ENCODE results near the gene KRT73. TPM values are rescaled to one million over a fixed set of nuclear protein-coding genes. Genes with fewer than 3 reads are reported as not detected.

The KRT73 gene
- total and polyA plus RNA-seq, 7 experiments from 2014 or later = 1.0 to 96.4 (median 26.7) TPM

GRCh38 chr12:52662093-52662917 lies 43.9 kb upstream of the KRT73 start:
- H3K27ac Mint-ChIP-seq = peak overlapping the region in 4 of 9 donors; percentile 67 to 90 (median 73)
- CTCF ChIA-PET = interaction anchor here (0.9 to 1.6 kb wide), 2 partner anchors 52 to 76 kb away, joined by 3 to 5 read pairs; no protein-coding TSS in a partner anchor

GRCh38 chr12:52661668-52662067 lies 43.3 kb upstream of the KRT73 start:
- no peak overlapping the region for H3K4me3 ChIP-seq (ENCODE audit: low read length)
- H3K9me3 ChIP-seq (ENCODE audit: control insufficient read depth in 2 of 3, low read length in 3 of 3) = no peaks in the 10 kb centered on the region
- H3K27ac ChIP-seq (ENCODE audit: low read depth, low read length) = no peak overlapping the region
- CTCF ChIA-PET = interaction anchor here (0.9 kb wide), 1 partner anchor 75 kb away, joined by 3 read pairs; no protein-coding TSS in a partner anchor
- Mint-ChIP-seq H3K36me3 (no peaks in the 10 kb centered on the region), H3K9me3 (no peaks in the 10 kb centered on the region), H3K4me3 (no peak overlapping the region), H3K27me3 (peaks cover 0 to 22% (median 0%) of the 10 kb centered on the region in 5 donors), H3K4me1 (peaks cover 5 to 34% (median 16%) of the 10 kb centered on the region in 7 donors), H3K27ac (no peak overlapping the region)
- no peaks in the 10 kb centered on the region for H3K36me3 ChIP-seq (ENCODE audit: control insufficient read depth in 2 of 3, insufficient read depth in 3 of 3, low read length in 3 of 3)
- intact Hi-C loops (cut with micrococcal nuclease) = no loop called here
- POLR2A ChIA-PET = interaction anchor here (1.3 kb wide), 1 partner anchor 19 kb away, joined by 3 read pairs; the partner anchor contains the start of gene KRT1
- no peaks in the 10 kb centered on the region for H3K4me1 ChIP-seq (ENCODE audit: control insufficient read depth in 2 of 2, insufficient read depth in 2 of 2, low read length in 2 of 2)
- H3K27me3 ChIP-seq (ENCODE audit: control insufficient read depth in 2 of 2, insufficient read depth in 2 of 2, low read length in 2 of 2) = no peaks in the 10 kb centered on the region
- ATAC-seq = no peak
- DNase-seq = no peak

More at GRCh38 chr12:52662093-52662917, 43.9 kb upstream of the KRT73 start:
- POLR2A ChIA-PET = interaction anchor here (1.3 to 2.2 kb wide), 2 partner anchors 10 to 18 kb away, joined by 3 to 12 read pairs; partner anchors contain the start of gene KRT1
- H3K27me3 Mint-ChIP-seq = peaks cover 0 to 22% (median 0%) of the 10 kb centered on the region in 5 donors
- DNase-seq (no peak), ATAC-seq (no peak)
- H3K27me3 ChIP-seq (ENCODE audit: control insufficient read depth in 2 of 2, insufficient read depth in 2 of 2, low read length in 2 of 2) = no peaks in the 10 kb centered on the region
- no peak overlapping the region for H3K27ac ChIP-seq (ENCODE audit: low read depth, low read length)
- H3K36me3 Mint-ChIP-seq = no peaks in the 10 kb centered on the region
- no peaks in the 10 kb centered on the region for H3K9me3 ChIP-seq (ENCODE audit: control insufficient read depth in 2 of 3, low read length in 3 of 3)
- H3K36me3 ChIP-seq (ENCODE audit: control insufficient read depth in 2 of 3, insufficient read depth in 3 of 3, low read length in 3 of 3) = no peaks in the 10 kb centered on the region
- intact Hi-C loops (cut with micrococcal nuclease) = no loop called here
- peaks cover 5 to 30% (median 16%) of the 10 kb centered on the region in 7 donors for H3K4me1 Mint-ChIP-seq
- H3K9me3 Mint-ChIP-seq = no peaks in the 10 kb centered on the region
- H3K4me3 ChIP-seq (ENCODE audit: low read length) = no peak overlapping the region
- no peak overlapping the region for H3K4me3 Mint-ChIP-seq
- H3K4me1 ChIP-seq (ENCODE audit: control insufficient read depth in 2 of 2, insufficient read depth in 2 of 2, low read length in 2 of 2) = no peaks in the 10 kb centered on the region

GRCh38 chr12:52660934-52661499 lies 42.7 kb upstream of the KRT73 start:
- Mint-ChIP-seq H3K4me1 (peaks cover 5 to 40% (median 21%) of the 10 kb centered on the region in 7 donors), H3K36me3 (no peaks in the 10 kb centered on the region), H3K27me3 (peaks cover 0 to 22% (median 0%) of the 10 kb centered on the region in 5 donors), H3K9me3 (no peaks in the 10 kb centered on the region), H3K4me3 (no peak overlapping the region), H3K27ac (no peak overlapping the region)
- H3K36me3 ChIP-seq (ENCODE audit: control insufficient read depth in 2 of 3, insufficient read depth in 3 of 3, low read length in 3 of 3) = no peaks in the 10 kb centered on the region
- no peaks in the 10 kb centered on the region for H3K9me3 ChIP-seq (ENCODE audit: control insufficient read depth in 2 of 3, low read length in 3 of 3)
- H3K4me1 ChIP-seq (ENCODE audit: control insufficient read depth in 2 of 2, insufficient read depth in 2 of 2, low read length in 2 of 2) = no peaks in the 10 kb centered on the region
- H3K4me3 ChIP-seq (ENCODE audit: low read length) = no peak overlapping the region
- POLR2A ChIA-PET = interaction anchor here (1.3 to 1.4 kb wide), 2 partner anchors 11 to 20 kb away, joined by 3 read pairs; partner anchors contain the start of gene KRT1
- ATAC-seq (no peak), DNase-seq (no peak)
- CTCF ChIA-PET = no interaction called here
- no peak overlapping the region for H3K27ac ChIP-seq (ENCODE audit: low read depth, low read length)
- H3K27me3 ChIP-seq (ENCODE audit: control insufficient read depth in 2 of 2, insufficient read depth in 2 of 2, low read length in 2 of 2) = no peaks in the 10 kb centered on the region
- intact Hi-C loops (cut with micrococcal nuclease) = no loop called here

- POLR2A ChIA-PET = interaction anchor here (1.2 to 1.4 kb wide), 2 partner anchors 10 to 13 kb away, joined by 3 to 4 read pairs; no protein-coding TSS in a partner anchor
- H3K27ac ChIP-seq (ENCODE audit: low read depth, low read length) = no peak overlapping the region
- Mint-ChIP-seq H3K4me1 (peaks cover 5 to 40% (median 21%) of the 10 kb centered on the region in 7 donors), H3K9me3 (no peaks in the 10 kb centered on the region), H3K27ac (peak overlapping the region in 2 of 9 donors; percentile 54 to 80), H3K36me3 (no peaks in the 10 kb centered on the region), H3K4me3 (no peak overlapping the region), H3K27me3 (peaks cover 0 to 28% (median 0%) of the 10 kb centered on the region in 5 donors)
- no peaks in the 10 kb centered on the region for H3K9me3 ChIP-seq (ENCODE audit: control insufficient read depth in 2 of 3, low read length in 3 of 3)
- CTCF ChIA-PET = no interaction called here
- no peaks in the 10 kb centered on the region for H3K27me3 ChIP-seq (ENCODE audit: control insufficient read depth in 2 of 2, insufficient read depth in 2 of 2, low read length in 2 of 2)
- no peaks in the 10 kb centered on the region for H3K4me1 ChIP-seq (ENCODE audit: control insufficient read depth in 2 of 2, insufficient read depth in 2 of 2, low read length in 2 of 2)
- intact Hi-C loops (cut with micrococcal nuclease) = no loop called here
- H3K4me3 ChIP-seq (ENCODE audit: low read length) = no peak overlapping the region
- no peaks in the 10 kb centered on the region for H3K36me3 ChIP-seq (ENCODE audit: control insufficient read depth in 2 of 3, insufficient read depth in 3 of 3, low read length in 3 of 3)
- DNase-seq (no peak), ATAC-seq (no peak)
Observed at GRCh38 chr12:52659951-52660350, 41.6 kb upstream of the KRT73 start.

- H3K9me3 Mint-ChIP-seq = no peaks in the 10 kb centered on the region
- ChIA-PET POLR2A (interaction anchor here (1.2 kb wide), 1 partner anchor 9 kb away, joined by 4 read pairs; no protein-coding TSS in a partner anchor), CTCF (no interaction called here)
- no peaks in the 10 kb centered on the region for H3K36me3 ChIP-seq (ENCODE audit: control insufficient read depth in 2 of 3, insufficient read depth in 3 of 3, low read length in 3 of 3)
- peaks cover 5 to 45% (median 26%) of the 10 kb centered on the region in 7 donors for H3K4me1 Mint-ChIP-seq
- no peak overlapping the region for H3K4me3 ChIP-seq (ENCODE audit: low read length)
- no peaks in the 10 kb centered on the region for H3K27me3 ChIP-seq (ENCODE audit: control insufficient read depth in 2 of 2, insufficient read depth in 2 of 2, low read length in 2 of 2)
- no peaks in the 10 kb centered on the region for H3K9me3 ChIP-seq (ENCODE audit: control insufficient read depth in 2 of 3, low read length in 3 of 3)
- H3K27ac ChIP-seq (ENCODE audit: low read depth, low read length) = no peak overlapping the region
- H3K4me3 Mint-ChIP-seq = no peak overlapping the region
- H3K4me1 ChIP-seq (ENCODE audit: control insufficient read depth in 2 of 2, insufficient read depth in 2 of 2, low read length in 2 of 2) = no peaks in the 10 kb centered on the region
- DNase-seq (no peak), ATAC-seq (no peak)
- intact Hi-C loops (cut with micrococcal nuclease) = no loop called here
- peak overlapping the region in 3 of 9 donors; percentile 54 to 88 (median 80) for H3K27ac Mint-ChIP-seq
- H3K27me3 Mint-ChIP-seq = peaks cover 0 to 34% (median 0%) of the 10 kb centered on the region in 5 donors
- H3K36me3 Mint-ChIP-seq = no peaks in the 10 kb centered on the region
Observed at GRCh38 chr12:52659395-52659794, 41.0 kb upstream of the KRT73 start.

GRCh38 chr12:52658196-52658595 lies 39.8 kb upstream of the KRT73 start:
- DNase-seq (no peak), ATAC-seq (no peak)
- H3K4me1 ChIP-seq (ENCODE audit: control insufficient read depth in 2 of 2, insufficient read depth in 2 of 2, low read length in 2 of 2) = no peaks in the 10 kb centered on the region
- no peaks in the 10 kb centered on the region for H3K36me3 ChIP-seq (ENCODE audit: control insufficient read depth in 2 of 3, insufficient read depth in 3 of 3, low read length in 3 of 3)
- no peak overlapping the region for H3K27ac ChIP-seq (ENCODE audit: low read depth, low read length)
- ChIA-PET POLR2A (interaction anchor here (0.7 to 1.9 kb wide), 3 partner anchors 11 to 33 kb away, joined by 4 to 8 read pairs (median 4); no protein-coding TSS in a partner anchor), CTCF (no interaction called here)
- intact Hi-C loops (cut with micrococcal nuclease) = no loop called here
- peaks cover 0 to 5% (median 0%) of the 10 kb centered on the region in 5 donors for H3K36me3 Mint-ChIP-seq
- no peaks in the 10 kb centered on the region for H3K9me3 ChIP-seq (ENCODE audit: control insufficient read depth in 2 of 3, low read length in 3 of 3)
- no peak overlapping the region for H3K4me3 ChIP-seq (ENCODE audit: low read length)
- no peaks in the 10 kb centered on the region for H3K27me3 ChIP-seq (ENCODE audit: control insufficient read depth in 2 of 2, insufficient read depth in 2 of 2, low read length in 2 of 2)
- H3K27me3 Mint-ChIP-seq = peaks cover 0 to 42% (median 0%) of the 10 kb centered on the region in 5 donors
- H3K9me3 Mint-ChIP-seq = no peaks in the 10 kb centered on the region
- H3K4me3 Mint-ChIP-seq = no peak overlapping the region
- peaks cover 5 to 50% (median 22%) of the 10 kb centered on the region in 7 donors for H3K4me1 Mint-ChIP-seq
- no peak overlapping the region for H3K27ac Mint-ChIP-seq

Measured in naive thymus-derived CD4-positive, alpha-beta T cell (primary cell).